HG02798 (cell line): ENCODE measurements around the gene GRAMD2B.
"Not testable (repeated sequence)": the region's sequence is repeated elsewhere in the genome, so short reads cannot be mapped to it uniquely, and the experiment has no call there.

Source experiments
- ATAC-seq: cut with Tn5 transposase; IDR thresholded peaks from one replicate; pipeline ENCODE4 v1.9.1; 2021; ENCODE audit warnings: mild to moderate bottlenecking; ENCODE audit not compliant: unreplicated experiment, poor library complexity

Gene GRAMD2B

GRCh38 chr5:126508251-126508961 is 85.2 kb downstream of the GRAMD2B start:
- ATAC-seq: no peak

DNA sequence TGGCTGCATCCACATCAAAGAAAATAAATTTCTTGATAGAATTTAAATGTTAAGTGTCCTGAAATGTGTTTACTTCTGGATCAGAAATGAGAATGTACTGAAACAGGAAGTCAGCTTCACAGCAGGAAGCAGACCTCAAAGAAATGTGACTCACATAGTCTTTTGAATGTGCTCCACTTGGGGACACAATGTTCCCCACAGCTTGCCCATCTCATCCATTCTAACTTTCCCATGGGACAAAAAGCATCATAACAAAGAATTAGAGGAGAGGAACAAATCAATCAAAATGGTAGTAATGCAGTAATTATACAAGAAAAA is 85.7 kb downstream of the GRAMD2B start:
- ATAC-seq: no peak

GRCh38 chr5:126509339-126509738 is 86.1 kb downstream of the GRAMD2B start:
- no peak for ATAC-seq

GRCh38 chr5:126511961-126512360 is 88.8 kb downstream of the GRAMD2B start:
- ATAC-seq: no peak

GRCh38 chr5:126512451-126512850 is 89.2 kb downstream of the GRAMD2B start:
- ATAC-seq: no peak

- no peak for ATAC-seq
These were observed 90.1 kb downstream of the GRAMD2B start for GRCh38 chr5:126513302-126513701.

DNA sequence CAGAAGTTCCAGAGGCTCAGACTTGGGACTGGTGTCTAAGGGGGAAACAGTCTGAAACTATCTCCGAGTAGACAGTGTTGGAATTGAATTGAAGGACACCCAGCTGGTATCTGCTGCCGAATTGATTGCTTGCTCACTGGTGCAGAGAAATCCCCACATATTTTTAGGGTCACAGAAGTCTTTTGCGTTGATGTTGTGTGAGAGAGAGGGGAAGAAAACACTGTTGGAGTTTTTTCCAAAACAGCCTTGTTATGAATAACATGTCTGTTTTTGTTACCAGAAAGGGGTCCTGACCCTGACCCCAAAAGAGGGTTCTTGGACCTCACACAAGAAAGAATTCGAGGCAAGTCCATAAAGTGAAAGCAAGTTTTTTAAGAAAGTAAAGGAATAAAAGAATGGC is 90.5 kb downstream of the GRAMD2B start:
- ATAC-seq: no peak

DNA sequence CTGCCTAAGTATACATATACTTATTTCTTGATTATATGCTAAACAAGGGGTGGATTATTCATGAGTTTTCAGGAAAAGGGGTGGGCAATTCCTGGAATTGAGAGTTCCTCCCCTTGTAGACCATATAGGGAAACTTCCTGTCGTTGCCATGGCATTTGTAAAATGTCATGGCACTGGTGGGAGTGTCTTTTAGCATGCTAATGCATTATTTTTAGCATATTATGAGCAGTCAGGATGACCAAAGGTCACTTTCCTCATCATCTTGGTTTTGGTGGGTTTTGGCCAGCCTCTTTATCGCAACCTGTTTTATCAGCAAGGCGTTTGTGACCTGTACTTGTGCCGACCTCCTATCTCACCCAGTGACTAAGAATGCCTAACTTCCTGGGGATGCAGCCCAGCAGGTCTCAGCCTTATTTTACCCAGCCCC is 90.9 kb downstream of the GRAMD2B start:
- no peak for ATAC-seq

GRCh38 chr5:126514558-126515141 is 91.4 kb downstream of the GRAMD2B start:
- no peak for ATAC-seq

GRCh38 chr5:126515337-126515736 is 92.1 kb downstream of the GRAMD2B start:
- no peak for ATAC-seq

DNA sequence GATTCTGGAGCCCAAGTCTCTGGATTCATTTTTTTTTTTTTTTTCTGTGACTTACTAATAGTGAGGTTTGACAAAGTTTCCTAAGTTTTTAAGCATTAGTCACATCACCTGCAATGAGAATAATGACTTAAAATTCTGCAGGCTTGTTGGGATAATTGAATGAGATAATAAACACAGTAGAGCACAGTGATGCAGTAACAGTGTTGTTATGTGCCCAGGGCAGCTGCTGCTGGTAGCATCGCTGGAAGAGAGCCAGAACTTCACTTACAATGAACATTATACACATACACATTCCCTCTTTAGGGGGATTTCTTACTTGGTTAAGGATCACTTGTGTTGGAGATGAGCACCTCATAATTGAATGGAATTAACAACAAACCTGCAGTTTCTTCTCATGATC is 92.9 kb downstream of the GRAMD2B start:
- no peak for ATAC-seq

GRCh38 chr5:126516852-126517251 is 93.6 kb downstream of the GRAMD2B start:
- ATAC-seq: no peak

- not testable (repeated sequence) for ATAC-seq
These were observed 96.0 kb downstream of the GRAMD2B start for GRCh38 chr5:126519223-126519622.

GRCh38 chr5:126519637-126520592 is 96.7 kb downstream of the GRAMD2B start:
- no peak for ATAC-seq

DNA sequence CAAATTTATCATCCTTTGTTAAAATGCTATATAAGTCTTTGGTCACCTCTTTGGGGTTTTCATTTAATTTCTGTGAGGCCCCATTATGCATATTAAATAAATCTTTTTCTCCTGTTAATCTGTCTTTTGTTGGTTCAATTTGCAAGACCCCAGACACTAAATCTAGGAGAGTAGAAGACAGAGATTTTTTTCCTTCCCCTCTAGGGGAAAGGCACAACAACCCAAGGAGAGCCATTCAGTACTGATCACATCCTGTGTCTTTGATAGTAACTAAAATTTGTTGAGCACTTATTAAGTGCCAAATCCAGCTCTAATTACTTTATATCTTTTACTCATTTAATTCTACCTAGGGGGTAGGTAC is 97.4 kb downstream of the GRAMD2B start:
- ATAC-seq: no peak

DNA sequence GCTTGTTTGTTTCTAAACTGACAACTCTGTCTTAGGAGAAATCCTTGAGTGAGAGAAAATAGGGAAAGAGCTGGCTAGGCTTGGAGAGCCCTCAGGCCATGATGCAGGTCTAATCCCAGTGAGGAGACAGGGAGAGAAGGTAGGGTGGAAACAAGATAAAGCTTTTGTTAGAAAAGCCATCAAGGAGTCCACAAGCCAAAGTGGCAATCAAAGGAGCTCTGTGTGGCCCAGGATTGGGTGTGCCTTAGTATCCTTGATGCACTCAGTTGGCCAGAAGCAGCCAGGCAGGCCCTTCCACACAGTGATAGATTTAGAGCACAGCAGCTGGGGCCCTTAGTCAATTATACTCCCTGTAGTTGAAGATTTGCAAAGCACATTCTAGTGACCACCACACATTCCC is 97.9 kb downstream of the GRAMD2B start:
- no peak for ATAC-seq

DNA sequence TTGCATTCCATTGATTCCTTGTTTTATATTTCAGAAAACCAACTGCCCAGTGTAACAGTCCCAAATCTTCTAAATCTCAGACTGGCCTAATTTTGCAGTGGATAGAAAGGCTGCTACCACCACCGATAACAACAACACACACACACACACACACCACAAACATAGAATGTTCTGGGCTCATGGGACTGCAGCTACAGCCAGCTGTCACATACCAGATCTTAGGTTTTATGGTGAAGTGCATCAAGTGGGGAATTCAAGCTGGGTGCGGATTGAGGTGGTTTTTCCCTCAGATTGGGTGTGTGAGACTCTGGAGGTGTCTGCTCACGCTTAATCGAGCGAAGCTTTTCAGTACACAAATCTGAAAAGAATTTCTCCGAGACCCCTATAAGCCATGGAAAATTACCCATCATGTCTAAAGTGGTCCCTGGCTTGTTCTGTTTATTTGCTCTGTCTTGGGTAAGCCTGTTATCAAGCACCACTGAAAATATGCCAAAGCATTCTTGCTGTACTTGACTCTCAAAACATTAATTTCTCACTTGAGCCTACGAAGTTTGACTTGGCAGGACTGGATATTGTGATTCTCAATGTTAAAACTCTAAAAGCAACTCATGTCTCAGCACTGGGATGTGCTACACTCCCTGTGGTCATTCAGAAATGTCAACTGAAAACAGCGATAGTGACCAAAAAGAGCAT is 100.8 kb downstream of the GRAMD2B start:
- ATAC-seq: no peak

GRCh38 chr5:126525630-126526245 is 102.5 kb downstream of the GRAMD2B start:
- ATAC-seq: no peak

DNA sequence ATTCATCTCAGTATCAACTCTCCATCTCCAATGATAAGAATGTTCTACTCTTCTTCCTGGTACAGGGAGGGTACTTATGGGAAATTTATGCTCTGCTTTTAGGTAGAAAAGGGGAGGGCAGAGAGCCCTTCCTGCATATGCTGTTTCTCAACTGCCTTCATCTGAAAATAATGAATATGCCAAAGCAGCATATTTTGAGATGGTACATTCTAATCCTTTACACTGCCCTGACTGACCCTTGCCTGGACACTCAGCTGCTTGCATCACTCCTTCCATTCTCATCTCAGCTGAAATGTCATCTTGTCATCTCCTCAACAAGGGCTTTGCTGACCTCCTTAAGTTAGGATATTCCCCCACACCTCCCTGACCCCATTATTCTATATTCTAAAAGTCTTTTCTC is 103.3 kb downstream of the GRAMD2B start:
- ATAC-seq: no peak

- no peak for ATAC-seq
These were observed 103.9 kb downstream of the GRAMD2B start for GRCh38 chr5:126527158-126527557.
